Stimulated activated CD4-positive, alpha-beta T cell treated with anti-CD3 and anti-CD28 coated beads, Interleukin-4, amount 100 ng/mL, for 4 hours (primary cell): ENCODE data around the gene ZSCAN5A.
"Not testable (repeated sequence)": the region's sequence is repeated elsewhere in the genome, so short reads cannot be mapped to it uniquely, and the experiment has no call there.

Experiments used
- DNase-seq, 2 experiments: peaks; one replicate each; pipeline ENCODE4 v3.0.0-alpha.2; 2020

The ZSCAN5A gene

DNA sequence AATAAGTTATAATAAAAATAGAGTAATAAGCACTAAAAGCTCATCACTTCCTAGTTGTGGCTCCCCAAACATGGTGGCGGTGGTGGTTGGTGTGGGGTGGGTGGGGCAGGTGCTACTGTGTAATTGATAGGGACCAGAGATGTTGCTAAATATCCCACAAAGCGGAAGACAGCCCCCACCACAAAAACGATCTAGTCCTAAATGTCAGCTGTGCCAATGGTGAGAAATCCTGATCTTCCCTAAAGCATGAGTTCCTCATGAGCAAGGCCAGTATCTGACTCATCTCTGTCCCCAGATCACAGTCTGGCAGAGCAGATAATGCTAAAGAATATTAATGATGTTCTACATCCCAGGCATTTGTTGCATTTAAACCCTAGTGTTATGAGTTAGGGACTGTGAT, 44.0 kb downstream of the ZSCAN5A start:
- DNase-seq: no peak

DNA sequence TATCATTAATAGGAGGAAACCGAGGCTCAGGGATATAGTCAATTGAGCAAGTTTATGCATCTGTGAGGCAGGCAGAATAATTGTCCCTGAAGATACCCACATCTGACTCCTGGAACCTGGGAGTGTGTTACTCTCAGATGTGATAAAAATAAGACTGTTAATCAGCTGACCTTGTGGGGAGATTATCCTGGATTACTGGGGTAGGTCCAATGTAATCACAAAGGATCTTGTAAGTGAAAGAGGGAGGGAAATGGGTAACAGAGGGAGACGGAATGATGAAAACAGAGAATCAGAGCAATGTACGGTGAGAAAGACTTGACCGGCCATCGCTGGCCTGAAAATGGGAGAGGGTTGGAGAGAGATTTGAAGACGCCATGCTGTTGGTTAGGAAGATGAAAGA, 45.3 kb downstream of the ZSCAN5A start:
- DNase-seq: no peak

DNA sequence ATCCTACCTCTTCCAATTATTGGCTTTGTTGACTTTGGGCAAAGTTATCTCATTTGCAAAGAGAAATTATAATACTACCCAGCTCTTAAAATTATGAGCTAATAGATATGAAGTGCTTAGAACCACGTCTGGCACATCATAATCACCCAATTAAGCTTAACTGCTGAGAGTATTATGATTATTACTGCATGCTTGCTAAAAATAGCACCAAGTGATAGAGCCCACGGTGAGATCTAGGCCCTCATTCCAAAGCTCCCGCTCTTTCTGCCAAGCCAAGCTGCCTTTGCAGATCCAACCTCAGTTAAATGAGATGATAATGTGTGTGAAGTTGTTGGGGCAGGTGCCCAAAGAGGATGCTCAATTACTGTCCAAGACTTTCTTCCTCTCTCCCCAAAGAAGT, 48.6 kb downstream of the ZSCAN5A start:
- no peak for DNase-seq

DNA sequence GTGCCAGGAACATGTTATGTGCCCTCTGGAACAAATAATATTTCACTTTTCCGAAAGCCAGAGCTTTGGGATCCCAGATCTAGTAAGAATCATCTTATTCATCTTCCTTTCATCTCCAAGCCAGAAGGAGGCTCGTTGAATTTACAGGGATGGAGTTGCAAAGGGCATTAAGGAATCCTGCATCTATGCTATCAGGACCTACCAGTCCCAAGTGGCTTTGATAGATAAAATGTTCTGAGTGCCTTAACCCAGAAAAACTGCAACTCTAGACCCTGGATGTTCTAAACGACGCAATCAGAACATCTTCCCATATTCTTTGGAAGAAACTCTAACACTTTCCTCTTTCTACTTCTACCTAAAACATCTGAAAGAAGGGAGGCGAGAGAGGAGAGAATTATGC, 51.3 kb downstream of the ZSCAN5A start:
- no peak for DNase-seq

DNA sequence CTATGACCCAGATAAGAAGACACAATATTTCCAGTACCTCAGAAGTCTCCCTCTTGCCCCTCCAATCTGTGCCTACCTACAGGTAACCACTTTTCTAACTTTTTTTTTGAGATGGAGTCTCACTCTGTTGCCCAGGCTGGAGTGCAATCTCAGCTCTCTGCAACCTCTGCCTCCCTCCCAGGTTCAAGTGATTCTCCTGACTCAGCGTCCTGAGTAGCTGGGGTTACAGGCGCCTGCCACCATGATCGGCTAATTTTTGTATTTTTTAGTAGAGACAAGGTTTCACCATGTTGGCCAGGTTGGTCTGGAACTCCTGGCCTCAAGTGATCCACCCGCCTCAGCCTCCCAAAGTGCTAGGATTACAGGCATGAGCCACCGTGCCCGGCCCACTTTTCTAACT, 52.7 kb downstream of the ZSCAN5A start:
- DNase-seq: not testable (repeated sequence)

DNA sequence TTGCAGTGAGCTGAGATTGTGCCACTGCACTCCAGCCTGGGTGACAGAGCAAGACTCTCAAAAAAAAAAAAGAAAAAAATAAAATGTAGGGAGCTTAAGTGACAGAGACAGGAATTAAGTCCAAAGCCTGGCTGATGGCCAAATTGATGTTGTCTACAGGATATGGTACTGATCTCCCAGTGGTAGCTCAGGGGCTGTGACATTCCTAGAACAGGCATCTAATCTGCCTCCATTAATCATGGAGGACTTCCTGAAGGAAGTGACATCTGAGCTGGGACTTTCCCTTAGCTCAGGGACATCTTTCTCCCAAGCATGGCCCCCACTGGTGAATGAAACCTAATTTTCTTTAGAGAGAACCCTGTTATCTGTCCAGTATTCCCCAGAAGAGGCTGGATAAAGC, 53.5 kb downstream of the ZSCAN5A start:
- no peak for DNase-seq

DNA sequence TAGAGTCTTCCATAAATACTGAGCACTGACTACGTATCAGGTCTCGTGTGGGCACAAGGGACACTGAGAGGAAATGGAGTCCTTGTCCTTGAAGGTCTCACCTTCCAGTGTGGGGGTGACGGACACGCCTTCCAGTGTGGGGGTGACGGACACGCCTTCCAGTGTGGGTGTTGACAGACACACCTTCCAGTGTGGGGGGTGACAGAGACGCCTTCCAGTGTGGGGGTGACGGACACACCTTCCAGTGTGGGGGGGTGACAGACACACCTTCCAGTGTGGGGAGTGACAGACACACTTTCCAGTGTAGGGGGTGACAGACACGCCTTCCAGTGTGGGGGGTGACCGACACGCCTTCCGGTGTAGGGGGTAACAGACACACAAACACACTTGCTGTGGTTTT, 56.4 kb downstream of the ZSCAN5A start:
- DNase-seq: no peak

DNA sequence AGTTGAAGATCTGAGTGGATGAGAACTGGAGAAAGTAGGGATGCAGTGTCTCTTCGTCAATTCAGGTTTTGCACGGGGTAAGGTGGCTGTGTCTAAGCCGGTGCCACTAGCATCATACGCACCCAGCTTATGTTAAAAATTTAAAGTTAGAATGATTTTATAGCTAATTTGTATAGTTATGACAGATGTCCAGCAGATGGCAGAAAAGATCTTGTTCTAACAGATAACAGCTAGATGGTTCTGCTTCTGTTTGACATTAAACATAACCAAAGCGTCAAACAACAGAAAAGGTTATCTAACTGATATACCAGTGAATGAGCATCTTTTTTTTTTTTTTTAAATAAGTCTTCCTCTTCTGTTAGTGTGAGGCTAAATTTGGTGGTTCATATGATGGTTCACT, 60.9 kb downstream of the ZSCAN5A start:
- DNase-seq: no peak

DNA sequence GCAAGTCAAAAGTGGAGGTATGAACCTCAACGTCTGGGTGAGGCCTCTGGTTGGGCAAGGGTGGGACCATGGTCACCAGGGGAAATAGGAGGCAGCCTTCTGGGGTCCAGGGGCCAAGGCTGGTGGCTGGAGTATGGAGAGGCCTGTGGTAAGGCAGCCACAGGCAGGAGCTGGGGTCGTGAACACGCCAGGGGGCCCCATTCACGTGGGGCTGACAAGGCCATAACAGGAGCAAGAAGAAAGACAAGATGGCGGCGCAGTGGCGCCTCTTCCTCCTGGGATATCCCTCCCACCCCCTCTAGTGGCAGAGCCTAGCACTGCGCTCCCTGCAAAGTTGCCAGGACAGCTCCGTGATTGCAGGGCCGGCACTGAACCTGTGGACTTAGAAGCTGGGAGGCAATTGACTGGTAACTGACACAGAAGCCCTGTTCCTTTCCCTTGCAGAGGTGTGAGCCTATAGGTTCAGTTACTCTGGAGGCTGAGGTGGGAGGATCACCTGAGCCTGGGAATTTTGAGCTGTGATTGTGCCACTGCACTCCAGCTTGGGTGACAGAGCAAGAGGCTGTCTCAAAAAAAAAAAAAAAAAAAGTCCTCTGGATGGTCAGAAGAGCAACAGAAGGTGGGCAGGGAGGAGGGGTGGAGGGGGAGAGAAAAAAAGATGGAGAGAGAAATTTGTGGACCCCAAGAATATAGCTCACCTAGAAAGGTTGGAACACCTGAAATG, 61.8 kb downstream of the ZSCAN5A start:
- DNase-seq: peak; percentile 48 to 68

DNA sequence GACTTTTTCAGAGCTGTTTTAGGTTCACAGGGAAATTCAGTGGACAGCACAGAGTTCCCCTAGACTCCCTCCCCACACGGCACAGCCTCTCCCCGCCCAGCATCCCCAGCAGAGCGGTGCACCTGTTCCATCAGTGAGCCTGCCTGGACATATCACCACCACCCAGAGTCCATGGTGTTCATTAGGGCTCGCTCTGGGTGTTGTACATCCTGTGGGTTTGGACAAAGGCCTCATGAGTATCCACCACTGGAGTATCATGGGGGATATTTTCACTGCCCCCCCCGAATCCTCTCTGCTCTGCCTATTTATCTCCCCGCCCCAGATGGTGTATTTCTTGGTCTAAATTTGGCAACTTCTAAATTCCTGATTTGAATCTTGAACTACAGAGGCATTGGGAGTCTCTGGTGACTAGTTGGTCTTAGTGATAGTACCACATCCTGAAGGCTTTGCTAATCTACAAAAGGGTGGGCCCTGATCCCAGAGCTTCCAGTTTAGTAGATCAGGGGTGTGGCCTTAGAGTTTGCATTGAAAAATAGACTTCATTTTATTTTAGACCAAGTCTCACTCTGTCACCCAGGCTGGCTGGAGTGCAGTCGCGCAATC, 65.8 kb downstream of the ZSCAN5A start:
- not testable (repeated sequence) for DNase-seq

DNA sequence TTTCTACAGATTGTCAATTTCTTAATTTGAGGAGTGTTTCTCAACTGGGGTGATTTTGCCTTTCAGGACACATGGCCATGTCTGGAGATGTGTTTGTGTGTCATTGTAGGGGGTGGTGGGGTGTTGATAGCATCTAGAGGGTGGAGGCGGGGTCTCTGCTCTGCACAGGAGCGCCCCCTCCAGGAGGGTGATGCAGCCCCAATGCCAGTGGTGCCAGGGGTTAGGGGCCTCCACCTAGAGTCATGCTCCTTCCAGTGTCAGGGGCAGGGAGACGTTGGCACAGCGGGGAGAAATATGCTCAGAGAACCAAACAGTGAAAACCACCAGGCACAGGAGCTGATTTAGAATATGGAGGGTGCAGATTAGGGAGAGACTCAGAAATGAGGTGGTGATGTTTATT, 68.9 kb downstream of the ZSCAN5A start:
- not testable (repeated sequence) for DNase-seq

DNA sequence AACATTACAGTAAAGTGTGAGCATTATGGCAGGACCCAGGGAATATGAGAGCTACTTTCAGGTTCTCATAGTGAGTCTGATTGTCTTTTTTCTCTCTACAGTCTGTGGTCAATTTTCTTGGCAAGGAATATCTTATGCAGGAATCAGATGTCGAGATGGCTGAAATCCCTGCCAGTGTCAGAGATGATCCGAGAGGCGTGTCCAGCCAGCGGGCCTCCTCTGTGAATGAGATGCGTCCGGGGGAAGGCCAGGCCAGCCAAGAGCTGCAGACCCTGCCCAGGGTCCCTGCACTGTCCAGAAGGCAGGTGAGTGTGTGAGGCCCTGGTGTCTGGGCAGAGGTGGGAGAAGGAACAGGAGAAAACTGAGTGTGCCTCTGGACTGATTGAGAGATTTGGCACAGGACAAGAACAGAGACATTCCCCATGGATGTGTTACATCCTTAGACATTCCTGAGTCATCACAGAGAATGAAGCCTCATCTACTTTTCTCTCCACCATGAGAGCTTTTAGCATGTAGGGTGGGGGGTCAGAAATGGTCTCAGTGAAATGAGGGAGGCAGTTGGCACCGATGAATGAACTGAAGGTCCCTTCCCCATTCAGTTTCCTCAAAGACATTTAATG, 69.4 kb downstream of the ZSCAN5A start:
- no peak for DNase-seq

DNA sequence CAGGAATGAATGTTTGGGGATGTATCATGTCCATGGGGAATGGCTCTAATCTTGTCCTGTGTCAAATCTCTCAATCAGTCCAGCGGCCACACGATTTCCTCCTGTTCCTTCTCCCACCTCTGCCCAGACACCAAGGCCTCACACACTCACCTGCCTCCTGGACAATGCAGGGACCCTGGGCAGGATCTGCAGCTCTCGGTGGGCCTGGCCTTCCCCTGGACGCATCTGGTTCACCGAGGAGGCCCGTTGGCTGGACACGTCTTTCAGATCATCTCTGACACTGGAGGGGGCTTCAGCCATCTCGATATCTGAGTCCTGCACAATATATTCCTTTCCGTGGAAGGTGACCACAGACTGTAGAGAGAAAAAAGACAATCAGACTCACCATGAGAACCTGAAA, 91.2 kb downstream of the ZSCAN5A start:
- DNase-seq: no peak

DNA sequence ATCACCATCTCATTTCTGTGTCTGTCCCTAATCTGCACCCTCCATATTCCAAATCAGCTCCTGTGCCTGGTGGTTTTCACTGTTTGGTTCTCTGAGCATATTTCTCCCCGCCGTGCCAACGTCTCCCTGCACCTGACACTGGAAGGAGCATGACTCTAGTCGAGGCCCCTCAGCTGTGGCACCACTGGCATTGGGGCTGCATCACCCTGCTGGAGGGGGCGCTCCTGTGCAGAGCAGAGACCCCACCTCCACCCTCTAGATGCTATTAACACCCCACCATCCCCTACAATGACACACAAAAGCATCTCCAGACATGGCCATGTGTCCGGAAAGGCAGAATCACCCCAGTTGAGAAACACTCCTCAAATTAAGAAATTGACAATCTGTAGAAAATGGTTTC, 91.7 kb downstream of the ZSCAN5A start:
- DNase-seq: no peak

DNA sequence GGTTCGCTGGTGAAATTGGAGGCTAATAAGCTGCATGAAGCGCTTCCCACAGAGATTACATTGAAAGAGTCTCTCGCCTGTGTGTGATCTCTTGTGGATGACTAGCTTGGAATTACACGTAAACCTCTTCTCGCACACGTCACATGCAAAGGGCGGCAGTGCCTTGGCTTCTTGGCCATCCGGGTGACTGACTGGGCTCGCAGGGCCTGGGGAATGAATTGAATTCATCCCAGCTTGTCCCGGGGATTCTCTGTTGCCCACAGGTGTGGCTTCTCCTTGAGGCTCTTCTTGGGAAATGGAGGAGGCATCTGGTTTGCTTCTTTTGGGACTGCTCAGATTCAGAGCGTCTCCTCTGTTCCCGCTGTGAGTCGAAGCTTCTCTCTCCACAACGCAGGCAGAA, 92.8 kb downstream of the ZSCAN5A start:
- no peak for DNase-seq

DNA sequence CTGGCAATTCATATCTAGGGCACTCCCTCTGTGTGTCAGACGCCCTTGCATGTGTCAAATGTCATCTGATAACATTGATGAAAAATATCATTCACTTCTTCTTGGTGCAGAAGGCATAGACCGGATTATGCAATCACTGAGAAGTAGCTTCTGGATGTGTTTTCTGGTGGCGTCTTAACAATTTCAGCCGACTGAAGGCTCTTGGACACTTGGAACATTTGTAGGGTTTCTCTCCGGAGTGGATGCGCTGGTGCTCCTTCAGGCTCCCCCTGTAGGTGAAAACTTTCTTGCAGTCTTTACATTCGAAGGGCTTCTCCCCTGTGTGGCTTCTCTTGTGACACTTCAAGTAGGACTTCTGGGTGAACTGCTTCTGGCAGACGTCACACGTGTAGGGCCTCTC, 93.2 kb downstream of the ZSCAN5A start:
- DNase-seq: not testable (repeated sequence)

DNA sequence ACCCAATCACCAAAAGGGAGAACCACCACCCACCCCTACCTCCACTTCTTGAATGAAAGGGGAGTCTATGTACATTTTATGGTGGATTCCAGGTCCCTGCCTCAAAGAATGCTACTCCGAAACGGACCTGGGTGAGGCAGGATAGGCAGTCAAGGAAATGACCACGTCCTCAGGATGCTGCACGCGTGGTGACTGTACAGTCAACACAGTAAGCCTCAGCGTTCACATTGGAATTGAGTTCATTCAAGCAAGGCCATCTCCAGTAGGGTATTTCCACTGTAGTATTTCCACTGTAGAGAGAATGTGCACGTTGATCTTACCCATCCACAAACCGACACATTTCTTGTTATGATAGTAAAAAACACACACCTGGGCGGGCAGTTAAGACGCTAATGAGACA, 95.7 kb downstream of the ZSCAN5A start:
- no peak for DNase-seq

DNA sequence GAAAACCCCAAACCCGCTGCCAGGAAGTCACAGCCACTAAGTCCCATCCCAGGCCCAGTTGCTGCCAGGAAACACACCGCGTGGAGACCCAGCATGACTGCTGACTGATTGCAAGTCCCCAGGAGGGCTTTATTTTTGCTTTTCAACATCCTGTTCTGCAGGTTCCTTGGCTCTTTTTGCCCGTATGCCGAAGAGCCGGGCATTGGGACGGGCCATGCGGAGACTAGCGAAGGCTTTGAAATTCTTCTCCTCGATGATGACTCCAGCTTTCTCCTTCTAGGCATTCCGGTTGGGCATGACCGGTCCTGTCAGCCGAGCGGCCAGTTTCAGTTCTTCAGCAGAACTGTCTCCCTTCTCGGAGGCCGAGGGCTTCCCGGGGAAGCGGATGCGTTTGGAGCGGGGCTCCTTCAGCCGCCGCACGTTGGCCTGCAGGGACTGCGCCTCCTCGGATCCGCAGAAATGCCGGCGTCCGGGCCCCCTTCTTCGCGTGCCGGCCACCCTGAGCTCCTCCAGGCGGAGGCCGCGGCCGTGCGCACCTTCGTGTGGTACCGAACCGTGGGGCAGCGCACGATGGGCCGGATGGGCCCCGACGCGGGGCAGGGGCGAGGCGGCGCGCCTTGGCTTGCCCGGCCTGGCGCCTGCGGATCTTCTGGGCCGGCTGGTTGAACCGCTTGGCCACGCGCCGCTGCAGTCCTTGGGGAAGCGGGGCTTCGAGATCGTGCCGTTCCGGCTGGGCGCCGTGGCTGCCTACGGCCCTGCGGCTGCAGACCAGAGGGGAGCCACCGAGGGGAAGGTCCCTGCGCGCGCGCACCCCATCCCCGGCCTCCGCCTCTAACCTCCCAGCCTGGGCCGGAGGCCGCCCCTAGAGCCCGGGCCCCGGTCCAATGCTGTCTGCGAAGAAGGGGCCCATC, 97.3 kb downstream of the ZSCAN5A start:
- DNase-seq: no peak

DNA sequence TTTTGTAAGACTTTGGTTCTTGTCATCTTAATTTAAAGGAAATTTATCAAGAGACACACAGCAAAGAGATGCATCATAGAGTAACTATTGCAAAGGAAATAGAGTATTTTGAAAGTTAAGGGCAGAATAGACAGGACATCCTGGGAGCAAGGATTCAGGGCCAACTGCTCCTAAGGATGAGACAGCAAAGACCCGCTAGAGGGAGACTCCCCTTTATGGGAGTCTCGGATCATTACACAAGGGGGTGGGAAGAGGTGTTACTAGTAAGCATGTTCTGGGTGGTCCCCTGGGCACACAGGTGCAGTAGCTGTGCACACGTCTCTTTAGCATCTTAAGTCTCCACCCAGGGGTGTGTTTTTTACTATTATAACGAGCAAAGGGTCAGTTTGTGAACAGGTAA, 102.9 kb downstream of the ZSCAN5A start:
- DNase-seq: no peak

DNA sequence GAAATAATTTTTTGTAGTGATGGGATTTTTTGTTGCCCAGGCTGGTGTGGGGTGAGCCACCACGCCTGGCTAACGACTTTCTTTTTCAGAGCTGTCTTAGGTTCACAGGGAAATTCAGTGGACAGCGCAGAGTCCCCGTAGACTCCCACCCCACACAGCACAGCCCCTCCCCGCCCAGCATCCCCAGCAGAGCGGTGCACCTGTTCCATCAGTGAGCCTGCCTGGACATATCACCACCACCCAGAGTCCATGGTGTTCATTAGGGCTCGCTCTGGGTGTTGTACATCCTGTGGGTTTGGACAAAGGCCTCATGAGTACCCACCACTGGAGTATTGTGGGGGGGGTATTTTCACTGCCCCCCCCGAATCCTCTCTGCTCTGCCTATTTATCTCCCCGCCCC, 104.6 kb downstream of the ZSCAN5A start:
- not testable (repeated sequence) for DNase-seq

DNA sequence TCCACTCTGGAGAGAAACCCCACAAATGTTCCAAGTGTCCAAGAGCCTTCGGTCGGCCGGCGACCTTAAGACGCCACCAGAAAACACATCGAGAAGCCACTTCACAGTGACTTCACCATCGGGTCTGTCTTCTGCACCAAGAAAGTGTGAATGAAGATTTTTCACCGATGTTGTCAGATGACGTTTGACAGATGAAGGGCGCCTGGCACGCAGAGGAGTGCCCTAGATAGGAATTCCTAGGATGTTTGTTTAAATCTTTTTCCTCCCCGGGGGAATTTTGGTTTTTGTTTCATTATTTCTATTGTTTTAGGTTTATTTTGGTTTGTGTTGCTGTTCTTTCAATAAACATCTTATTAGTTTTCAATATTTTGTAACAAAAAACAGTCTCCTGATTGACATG, 105.5 kb downstream of the ZSCAN5A start:
- DNase-seq: no peak

DNA sequence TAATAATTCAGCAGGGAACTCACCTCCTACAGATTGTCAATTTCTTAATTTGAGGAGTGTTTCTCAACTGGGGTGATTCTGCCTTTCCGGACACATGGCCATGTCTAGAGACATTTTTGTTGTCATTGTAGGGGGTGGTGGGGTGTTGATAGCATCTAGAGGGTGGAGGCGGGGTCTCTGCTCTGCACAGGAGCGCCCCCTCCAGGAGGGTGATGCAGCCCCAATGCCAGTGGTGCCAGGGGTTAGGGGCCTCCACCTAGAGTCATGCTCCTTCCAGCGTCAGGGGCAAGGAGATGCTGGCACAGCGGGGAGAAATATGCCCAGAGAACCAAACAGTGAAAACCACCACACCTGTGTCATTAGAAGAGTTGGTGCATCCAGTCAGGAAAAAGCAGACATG, 107.1 kb downstream of the ZSCAN5A start:
- DNase-seq: not testable (repeated sequence)

DNA sequence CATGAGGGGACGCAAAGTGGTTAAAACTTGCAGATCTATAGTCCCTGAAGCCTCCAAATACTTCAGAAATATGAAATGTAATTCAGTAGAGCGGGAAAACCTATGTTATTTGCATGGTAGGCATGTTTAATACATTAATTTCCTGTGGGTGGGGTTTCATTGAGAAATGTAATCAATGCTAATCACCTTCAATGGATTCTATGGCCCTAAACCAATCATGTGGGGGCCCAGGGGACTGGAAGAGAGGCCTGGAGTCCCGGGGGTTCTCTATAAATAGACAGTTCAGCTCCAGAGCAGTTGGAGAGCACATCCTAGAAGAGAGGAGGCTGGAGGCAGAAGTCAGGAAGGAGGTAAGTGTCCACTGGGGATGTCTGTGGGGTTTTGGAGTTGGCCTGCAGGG, 112.7 kb downstream of the ZSCAN5A start, which contains the start of gene ZSCAN5C:
Gene ZSCAN5C (plus strand): TSS at position 301 of the 400 bp plus-strand sequence. CDS start 3,641 bp downstream, outside the sequence.
- no peak for DNase-seq
